SH-SY5Y (cell line): ENCODE results near the gene FADS1.

Experiments
- GATA2 ChIP-seq: IDR thresholded peaks from 2 replicates; pipeline ENCODE4 v1.6.1; 2011; ENCODE audit warnings: mild to moderate bottlenecking, low read depth, low read length
- GATA3 ChIP-seq: IDR thresholded peaks from 2 replicates; pipeline ENCODE4 v1.6.1; 2011; ENCODE audit warnings: low read depth, mild to moderate bottlenecking, low read length, moderate library complexity

DNA sequence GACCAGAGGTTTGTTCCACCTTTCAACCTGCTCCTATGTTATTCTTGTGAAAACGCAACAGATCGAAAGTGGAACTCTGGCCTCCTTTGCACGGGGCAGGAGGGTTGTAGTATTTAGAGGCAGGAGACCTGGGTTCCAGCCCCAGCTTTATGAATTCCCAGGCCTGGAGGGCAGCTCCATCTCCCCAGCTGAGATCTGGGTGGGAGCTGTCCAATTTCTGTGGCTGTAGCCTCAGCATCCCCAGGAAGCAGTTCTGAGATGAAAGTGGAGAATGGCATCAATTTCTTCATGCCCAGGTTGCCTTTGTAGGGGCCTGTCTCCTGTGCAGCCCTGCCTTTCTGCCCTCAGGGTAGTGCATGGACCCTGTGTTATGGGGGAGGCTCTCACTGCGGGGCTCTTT is 15.4 kb upstream of the FADS1 start:
- TF ChIP-seq GATA2, result no peak
- TF ChIP-seq GATA3, result no peak
